Sciatic nerve (tissue), 2 donors: ENCODE results near the gene CASP10. TPM values are rescaled to one million over a fixed set of nuclear protein-coding genes. Genes with fewer than 3 reads are reported as not detected.

Experiments used
- ATAC-seq: fragments of 200-7000 bp; cut with Tn5 transposase; one replicate; pipeline ENCODE4 v1.9.1; 2020; ENCODE audit warnings: mild to moderate bottlenecking, moderate library complexity
- DNase-seq: peaks from one replicate; pipeline ENCODE4 v3.0.0-alpha.2; 2020; ENCODE audit warnings: low spot score
- intact Hi-C: fragments of 100-400 bp; cut with DNase I; formaldehyde crosslinking; loops from one replicate; pipeline ENCODE4 v1.14.2; 2022
- total RNA-seq: library from RNA; stranded (reverse); fragmentation: NEBNext Ultra II Directional; extraction: Animal tissue kit (Norgen Biotek cat#: 25700); gene quantifications from one replicate; pipeline ENCODE4 v1.2.1, GENCODE V29; 2021
- donor health status: DM: no; HTN: no; CAD: no.
- donor health status: DM: no; HTN: no; CAD: no.

CASP10 gene
- total RNA-seq, 1 donor from 2014 or later = 14.3 TPM

- ATAC-seq (no peak), DNase-seq (no peak)
- intact Hi-C loops = no loop called here
Observed at GRCh38 chr2:201220102-201220570, 37.2 kb downstream of the CASP10 start.

- no peak for ATAC-seq
- intact Hi-C loops = no loop called here
- no peak for DNase-seq
Observed at GRCh38 chr2:201223089-201224073, 40.4 kb downstream of the CASP10 start.

- intact Hi-C loops = no loop called here
- DNase-seq = no peak
Observed at GRCh38 chr2:201228271-201228911, 45.5 kb downstream of the CASP10 start.

GRCh38 chr2:201228912-201229290 is 46.0 kb downstream of the CASP10 start:
- DNase-seq (no peak), ATAC-seq (no peak)
- intact Hi-C loops = no loop called here

More at GRCh38 chr2:201228271-201228911, 45.5 kb downstream of the CASP10 start:
- ATAC-seq = no peak

GRCh38 chr2:201231781-201232466 is 49.0 kb downstream of the CASP10 start:
- ATAC-seq (peak; percentile 75), DNase-seq (peak; percentile 86)
- intact Hi-C loops = loop anchor here (10.0 kb wide), 1 partner anchor 133 kb away; no protein-coding TSS in a partner anchor

GRCh38 chr2:201232467-201232815 is 49.5 kb downstream of the CASP10 start:
- ATAC-seq = no peak
- intact Hi-C loops = loop anchor here (10.0 kb wide), 1 partner anchor 132 kb away; no protein-coding TSS in a partner anchor
- no peak for DNase-seq

- intact Hi-C loops = loop anchor here (10.0 kb wide), 1 partner anchor 131 kb away; no protein-coding TSS in a partner anchor
- ATAC-seq (peak; percentile 50), DNase-seq (no peak)
Observed at GRCh38 chr2:201233192-201233811, 50.4 kb downstream of the CASP10 start.

- intact Hi-C loops = loop anchor here (10.0 kb wide), 1 partner anchor 131 kb away; no protein-coding TSS in a partner anchor
- ATAC-seq (no peak), DNase-seq (no peak)
Observed at GRCh38 chr2:201233812-201234662, 51.1 kb downstream of the CASP10 start.

GRCh38 chr2:201234663-201235135 is 51.8 kb downstream of the CASP10 start:
- intact Hi-C loops = loop anchor here (10.0 kb wide), 1 partner anchor 130 kb away; no protein-coding TSS in a partner anchor
- no peak for DNase-seq
- ATAC-seq = no peak

GRCh38 chr2:201235860-201236811 is 53.2 kb downstream of the CASP10 start:
- intact Hi-C loops = loop anchor here (10.0 kb wide), 1 partner anchor 129 kb away; no protein-coding TSS in a partner anchor
- peak; percentile 80 for ATAC-seq
- peak; percentile 76 for DNase-seq

- intact Hi-C loops = loop anchor here (10.0 kb wide), 1 partner anchor 127 kb away; no protein-coding TSS in a partner anchor
- no peak for DNase-seq
- no peak for ATAC-seq
Observed at GRCh38 chr2:201237486-201238123, 54.7 kb downstream of the CASP10 start.

- ATAC-seq = peak; percentile 94
- peak; percentile 83 for DNase-seq
- intact Hi-C loops = loop anchor here (10.0 kb wide), 1 partner anchor 125 kb away; no protein-coding TSS in a partner anchor
Observed at GRCh38 chr2:201239167-201239935, 56.4 kb downstream of the CASP10 start.

GRCh38 chr2:201242571-201243277 is 59.8 kb downstream of the CASP10 start:
- intact Hi-C loops = no loop called here
- no peak for ATAC-seq
- DNase-seq = no peak

- no peak for ATAC-seq
- intact Hi-C loops = no loop called here
Observed at GRCh38 chr2:201244829-201245228, 61.9 kb downstream of the CASP10 start.

GRCh38 chr2:201246280-201246679 is 63.3 kb downstream of the CASP10 start:
- ATAC-seq = peak; percentile 57
- intact Hi-C loops = no loop called here
- DNase-seq = no peak

More at GRCh38 chr2:201244829-201245228, 61.9 kb downstream of the CASP10 start:
- DNase-seq = no peak
